Lung (tissue), 12 donors: ENCODE measurements around the gene RSRC1. TPM values are rescaled to one million over a fixed set of nuclear protein-coding genes. Genes with fewer than 3 reads are reported as not detected.

Source experiments
- ATAC-seq: fragments of 200-7000 bp; cut with Tn5 transposase; one replicate; pipeline ENCODE4 v1.9.1; 2020; ENCODE audit warnings: moderate number of reproducible peaks; ENCODE audit not compliant: insufficient read depth, low FRiP score
- DNase-seq, 3 donors: peaks; one replicate each; pipeline ENCODE4 v3.0.0-alpha.2; 2013 to 2017
- H3K27ac ChIP-seq, 2 donors: one replicate each; pipeline ENCODE4 v1.5.1; 2013; ENCODE audit warnings: mild to moderate bottlenecking in 2 of 2, moderate library complexity in 2 of 2, control low read depth in 1 of 2, inconsistent platforms in 1 of 2, low read depth in 1 of 2, low read length in 1 of 2
- H3K27me3 ChIP-seq, 3 donors: one replicate each; pipeline ENCODE4 v1.5.1; 2013; ENCODE audit warnings: low read length in 2 of 3; ENCODE audit not compliant: control insufficient read depth in 3 of 3, insufficient read depth in 3 of 3
- H3K36me3 ChIP-seq, 4 donors: one replicate each; pipeline ENCODE4 v1.5.1; 2013; ENCODE audit warnings: low read length in 4 of 4, mild to moderate bottlenecking in 1 of 4, moderate library complexity in 1 of 4; ENCODE audit not compliant: control insufficient read depth in 4 of 4, insufficient read depth in 4 of 4
- H3K4me1 ChIP-seq, 5 donors: one replicate each; pipeline ENCODE4 v1.5.1; 2013; ENCODE audit warnings: low read length in 5 of 5, mild to moderate bottlenecking in 2 of 5, moderate library complexity in 1 of 5; ENCODE audit not compliant: control insufficient read depth in 5 of 5, insufficient read depth in 5 of 5
- H3K4me3 ChIP-seq: one replicate; pipeline ENCODE4 v1.5.1; 2013; ENCODE audit warnings: mild to moderate bottlenecking, control low read depth, moderate library complexity
- H3K9ac ChIP-seq, 2 donors: one replicate each; pipeline ENCODE4 v1.5.1; 2013; ENCODE audit warnings: low read length in 2 of 2, control low read depth in 1 of 2; ENCODE audit not compliant: insufficient read depth in 1 of 2
- H3K9me3 ChIP-seq, 4 donors: one replicate each; pipeline ENCODE4 v1.5.1; 2013; ENCODE audit warnings: low read length in 3 of 4, mild to moderate bottlenecking in 1 of 4, moderate library complexity in 1 of 4; ENCODE audit not compliant: control insufficient read depth in 4 of 4, insufficient read depth in 3 of 4
- CTCF ChIP-seq: IDR thresholded peaks from 2 replicates; pipeline ENCODE4 v1.5.1; 2012; ENCODE audit warnings: mild to moderate bottlenecking; ENCODE audit errors: control extremely low read depth, extremely low read depth
- WGBS, 2 donors: extraction: QIAGEN DNeasy Blood & Tissue Kit; methylation state at CpG; one replicate each; pipeline ENCODE4 v1.1.7; 2013; 5-methylcytosine and 5-hydroxymethylcytosine counted together
- polyA plus RNA-seq, 2 donors: library from polyadenylated mRNA; stranded (reverse); fragments of 200-250 nt; gene quantifications; one replicate each; pipeline ENCODE4 v1.2.1, GENCODE V29; 2013
- total RNA-seq, 2 donors: library from RNA; depleted of rRNA in 1 of 2; stranded (reverse); fragments of >200 nt in 1 of 2; gene quantifications; one replicate each; pipeline ENCODE4 v1.2.1, GENCODE V29; 2014 to 2021
- donor health status: control.
- donor health status: control.
- donor health status: Bipolar disorder and iron deficiency.
- donor health status: healthy.
- donor health status: DM: yes; HTN: yes; CAD: no.

Gene RSRC1
- total and polyA plus RNA-seq, 4 donors = 9.1 to 53.5 (median 17.0) TPM

GRCh38 chr3:158552124-158552523 is 442.2 kb downstream of the RSRC1 start:
- Histone ChIP-seq H3K9ac (no peak overlapping the region), H3K9me3 (peaks cover 0 to 2% (median 0%) of the 10 kb centered on the region in 4 donors), H3K4me3 (no peak overlapping the region), H3K27ac (no peak overlapping the region), H3K36me3 (peaks cover 0 to 1% (median 0%) of the 10 kb centered on the region in 4 donors), H3K27me3 (no peaks in the 10 kb centered on the region), H3K4me1 (peaks cover 0 to 15% (median 0%) of the 10 kb centered on the region in 5 donors)
- no peak for DNase-seq
- TF ChIP-seq CTCF = no peak
- WGBS, 2 donors = 90 to 93% methylated on average over 2 of the region's 2 CpGs
- ATAC-seq = no peak

- Histone ChIP-seq H3K27ac (no peak overlapping the region), H3K4me1 (peaks cover 0 to 3% (median 0%) of the 10 kb centered on the region in 5 donors), H3K27me3 (peaks cover 0 to 2% (median 0%) of the 10 kb centered on the region in 3 donors), H3K36me3 (no peaks in the 10 kb centered on the region), H3K9ac (no peak overlapping the region), H3K4me3 (no peak overlapping the region), H3K9me3 (no peaks in the 10 kb centered on the region)
- no peak for TF ChIP-seq CTCF
- DNase-seq = no peak
- ATAC-seq = no peak
- WGBS, 2 donors = 86 to 93% methylated on average over 4 of the region's 4 CpGs
Measured at GRCh38 chr3:158559504-158559903, 449.6 kb downstream of the RSRC1 start.

DNA sequence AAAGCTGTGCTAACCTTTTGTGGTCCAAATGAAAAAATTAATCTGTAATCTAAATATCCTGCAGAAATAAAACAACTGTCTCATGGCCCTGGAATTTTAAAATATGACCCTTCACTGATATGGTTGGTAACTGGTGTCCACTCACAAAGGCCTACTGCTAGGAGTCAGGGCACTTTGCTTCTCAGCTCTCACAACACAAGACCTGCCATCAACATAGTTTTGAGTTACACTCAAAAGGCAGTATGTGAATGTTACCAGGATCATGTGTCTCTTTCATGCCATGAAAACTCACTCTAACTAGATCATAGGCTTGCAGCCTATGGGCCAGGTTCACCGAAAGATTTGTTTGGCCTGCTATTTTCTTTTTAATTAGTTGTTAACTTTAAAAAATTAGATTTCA is 451.1 kb downstream of the RSRC1 start:
- ATAC-seq = no peak
- Histone ChIP-seq H3K9ac (no peak overlapping the region), H3K27me3 (peaks cover 0 to 2% (median 0%) of the 10 kb centered on the region in 3 donors), H3K4me3 (no peak overlapping the region), H3K4me1 (peaks cover 0 to 3% (median 0%) of the 10 kb centered on the region in 5 donors), H3K27ac (no peak overlapping the region), H3K9me3 (no peaks in the 10 kb centered on the region), H3K36me3 (no peaks in the 10 kb centered on the region)
- WGBS, 2 donors = 95 to 97% methylated on average over 1 of the region's 1 CpG
- no peak for DNase-seq
- TF ChIP-seq CTCF = no peak

GRCh38 chr3:158562674-158563073 is 452.8 kb downstream of the RSRC1 start:
- TF ChIP-seq CTCF = no peak
- no peak for ATAC-seq
- Histone ChIP-seq H3K27ac (no peak overlapping the region), H3K9me3 (no peaks in the 10 kb centered on the region), H3K36me3 (no peaks in the 10 kb centered on the region), H3K4me1 (peaks cover 0 to 3% (median 0%) of the 10 kb centered on the region in 5 donors), H3K9ac (no peak overlapping the region), H3K27me3 (no peaks in the 10 kb centered on the region), H3K4me3 (no peak overlapping the region)
- no peak for DNase-seq
- WGBS, 2 donors = 86 to 89% methylated on average over 5 of the region's 5 CpGs
